Hindlimb muscle (tissue), 1 donor: ENCODE measurements around the gene ELOVL6. TPM values are rescaled to one million over a fixed set of nuclear protein-coding genes. Genes with fewer than 3 reads are reported as not detected.
"Not testable (repeated sequence)": the region's sequence is repeated elsewhere in the genome, so short reads cannot be mapped to it uniquely, and the experiment has no call there.

Experiments used
- DNase-seq: peaks from one replicate; pipeline ENCODE4 v3.0.0-alpha.2; 2013
- polyA plus RNA-seq: library from polyadenylated mRNA; unstranded; fragments of 120-200 nt; gene quantifications from one replicate; pipeline ENCODE4 v1.2.1, GENCODE V29; 2013; ENCODE audit not compliant: insufficient read length

The ELOVL6 gene
- polyA plus RNA-seq, 1 donor: 7.4 TPM

DNA sequence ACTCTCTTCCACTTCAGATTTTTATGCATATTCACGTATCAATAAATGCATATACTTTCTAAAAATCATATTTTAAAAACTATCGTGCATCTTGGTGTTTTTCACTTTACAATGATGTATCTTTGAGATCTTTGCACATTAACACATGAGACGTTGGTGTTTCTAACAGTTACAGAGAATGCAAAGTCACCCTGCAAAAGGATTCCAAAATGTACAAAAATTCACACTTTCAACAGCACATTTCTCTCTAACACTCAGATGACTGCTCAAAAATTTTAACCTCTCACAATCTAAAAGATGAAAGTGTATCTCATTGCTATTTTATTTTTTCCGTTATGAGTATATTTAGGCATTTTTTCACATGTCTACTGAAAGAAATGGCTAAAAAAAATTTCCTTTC is 38.9 kb downstream of the ELOVL6 start:
- no peak for DNase-seq

DNA sequence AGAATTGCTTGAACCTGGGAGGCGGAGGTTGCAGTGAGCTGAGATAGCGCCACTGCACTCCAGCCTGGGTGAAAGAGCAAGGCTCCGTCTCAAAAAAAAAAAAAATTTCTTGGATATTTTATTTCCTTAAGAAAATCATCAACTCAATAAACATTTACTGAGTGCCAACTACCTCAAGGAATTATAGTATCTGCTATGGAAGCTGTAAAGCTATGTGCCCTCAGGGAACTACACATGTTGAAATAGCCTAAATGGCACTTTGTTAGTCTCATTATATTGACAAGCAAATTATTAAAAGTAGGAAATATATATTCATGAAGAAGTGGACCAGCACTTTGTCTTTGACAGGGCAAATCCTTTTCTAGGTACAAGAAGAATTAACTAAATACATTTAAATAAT is 40.8 kb downstream of the ELOVL6 start:
- no peak for DNase-seq

- DNase-seq: not testable (repeated sequence)
These were observed 41.2 kb downstream of the ELOVL6 start for GRCh38 chr4:110157166-110157565.

DNA sequence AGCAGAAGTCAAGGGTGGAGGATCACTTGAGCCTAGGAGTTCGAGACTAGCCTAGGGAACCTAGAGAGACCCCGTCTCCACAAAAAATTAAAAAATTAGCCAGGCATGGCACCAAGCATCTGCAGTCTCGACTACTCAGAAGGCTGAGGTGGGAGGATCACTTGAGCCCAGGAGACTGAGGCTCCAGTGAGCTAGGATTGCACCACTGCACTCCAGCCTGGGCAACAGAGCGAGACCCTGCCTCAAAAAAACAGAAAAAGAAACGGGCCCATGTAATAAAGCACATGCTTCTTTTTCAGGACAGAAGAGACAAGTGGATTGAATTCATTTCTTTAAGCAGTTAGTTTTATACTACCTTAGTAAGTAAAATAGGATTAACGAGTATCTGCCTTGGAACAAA is 42.0 kb downstream of the ELOVL6 start:
- no peak for DNase-seq

GRCh38 chr4:110155654-110156053 is 42.8 kb downstream of the ELOVL6 start:
- DNase-seq: no peak

DNA sequence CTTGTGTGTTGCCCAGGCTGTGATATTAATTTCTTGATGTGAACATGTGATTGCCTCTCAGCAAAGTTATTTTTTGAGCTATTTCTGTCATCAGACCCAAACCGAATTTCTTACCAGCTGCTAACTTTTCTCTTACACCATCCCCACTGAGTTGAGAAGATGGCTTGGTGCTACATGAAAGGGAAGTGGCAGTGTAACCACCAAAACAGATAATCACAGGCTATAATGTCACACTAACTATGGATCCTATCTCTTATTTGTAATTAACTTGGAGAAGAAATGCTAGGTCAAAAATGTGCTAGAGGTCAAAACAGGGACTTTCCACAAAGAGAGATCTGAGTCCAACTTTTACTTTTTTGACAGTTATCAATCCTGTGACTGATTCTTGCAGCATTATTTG is 43.8 kb downstream of the ELOVL6 start:
- DNase-seq: no peak

- no peak for DNase-seq
These were observed 46.0 kb downstream of the ELOVL6 start for GRCh38 chr4:110152386-110152785.

- no peak for DNase-seq
These were observed 49.3 kb downstream of the ELOVL6 start for GRCh38 chr4:110149089-110149488.

- no peak for DNase-seq
These were observed 56.0 kb downstream of the ELOVL6 start for GRCh38 chr4:110142461-110142860.

GRCh38 chr4:110139815-110140214 is 58.6 kb downstream of the ELOVL6 start:
- no peak for DNase-seq

DNA sequence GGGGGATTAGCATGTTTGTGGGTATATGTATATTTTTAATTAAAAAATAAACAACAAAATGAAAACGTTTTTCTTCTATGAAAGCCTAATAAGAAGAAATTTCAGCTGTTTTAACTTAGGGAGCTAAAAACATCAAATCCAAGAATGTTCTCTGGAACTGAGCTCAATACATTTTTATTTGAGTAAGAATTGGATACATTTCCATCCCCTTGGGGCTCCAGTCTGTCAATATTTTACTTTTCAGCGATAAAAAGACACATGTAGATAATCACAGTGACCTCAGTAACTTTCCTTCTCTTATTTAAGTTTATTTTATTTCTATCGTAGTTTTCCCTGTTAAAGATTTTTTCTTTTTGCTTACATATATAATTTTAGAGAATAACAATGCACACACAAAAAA is 59.3 kb downstream of the ELOVL6 start:
- DNase-seq: peak; percentile 60

DNA sequence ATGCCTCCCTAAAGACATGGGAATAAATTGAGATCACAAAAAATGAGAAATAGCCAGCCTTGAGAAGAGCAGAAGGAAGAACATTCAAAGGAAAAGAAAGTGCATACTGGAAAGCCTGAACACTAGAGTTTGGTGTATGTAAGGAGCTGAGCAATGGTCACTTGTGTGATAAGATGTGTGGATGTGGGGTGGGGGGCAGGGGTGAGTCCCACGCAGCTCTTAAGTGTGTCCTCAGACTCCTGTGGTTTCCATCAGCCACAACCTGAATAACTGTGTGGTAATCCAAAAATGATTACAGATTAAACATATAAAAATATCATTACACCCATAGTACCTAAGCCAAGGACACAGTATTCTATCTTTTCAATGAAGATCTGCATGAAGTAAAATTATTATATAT is 59.9 kb downstream of the ELOVL6 start:
- no peak for DNase-seq

GRCh38 chr4:110137829-110138228 is 60.6 kb downstream of the ELOVL6 start:
- peak; percentile 15 for DNase-seq

GRCh38 chr4:110135523-110135922 is 62.9 kb downstream of the ELOVL6 start:
- DNase-seq: no peak

DNA sequence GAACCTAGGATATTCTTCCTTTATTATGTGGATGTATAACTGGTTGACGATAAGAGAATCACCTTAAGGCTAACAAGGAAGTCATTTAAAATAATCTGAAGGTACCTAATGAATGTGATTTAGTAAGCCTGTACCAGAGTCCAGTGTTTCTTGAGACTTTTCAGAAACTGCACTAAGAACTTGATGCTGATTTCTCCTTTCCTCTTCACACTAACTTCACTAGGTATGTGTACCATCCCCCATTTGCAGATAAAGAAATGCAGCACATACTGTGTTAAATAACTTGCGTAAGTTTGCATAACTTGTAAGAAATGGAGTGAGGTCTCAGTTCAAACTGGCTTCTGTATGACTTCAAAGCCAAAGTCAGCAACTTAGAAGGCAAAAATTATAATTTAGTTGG is 63.3 kb downstream of the ELOVL6 start:
- DNase-seq: no peak

- DNase-seq: no peak
These were observed 64.0 kb downstream of the ELOVL6 start for GRCh38 chr4:110134269-110134869.

- no peak for DNase-seq
These were observed 65.3 kb downstream of the ELOVL6 start for GRCh38 chr4:110132816-110133719.

- DNase-seq: no peak
These were observed 66.5 kb downstream of the ELOVL6 start for GRCh38 chr4:110131916-110132315.

DNA sequence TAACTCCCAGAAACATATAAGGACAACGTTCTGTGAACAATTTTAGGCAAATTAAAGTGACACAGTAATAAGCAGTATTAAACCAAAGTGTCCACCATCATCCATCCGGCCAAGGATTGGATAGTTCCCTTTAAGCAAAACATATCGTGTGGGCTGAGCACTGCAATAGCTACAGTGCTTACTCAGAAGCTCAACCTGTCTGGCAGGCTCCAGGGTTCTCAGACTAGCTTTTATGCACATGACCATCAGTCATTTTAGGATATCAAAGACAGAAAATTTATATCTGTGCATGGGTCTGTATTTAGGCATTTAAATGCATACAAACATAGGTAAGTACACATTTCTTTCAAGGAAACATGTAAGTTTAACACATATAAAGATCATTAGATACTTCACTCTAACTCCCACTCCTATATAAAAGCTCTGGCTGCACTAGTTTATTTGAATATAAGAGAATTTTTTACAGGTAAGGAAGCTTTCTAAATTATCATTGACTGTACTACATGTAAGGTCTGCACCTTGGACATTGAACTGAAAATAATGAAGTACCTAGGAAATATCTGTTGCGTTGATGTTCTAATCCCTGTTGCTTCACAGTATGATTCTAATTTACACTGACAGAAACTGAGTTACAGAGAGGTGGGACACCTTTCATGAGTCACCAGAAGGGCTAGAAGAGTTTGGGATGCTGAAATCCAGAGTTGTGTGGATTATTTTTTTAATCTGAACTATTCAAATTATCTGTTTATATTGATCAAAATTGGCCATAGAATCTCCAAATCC is 67.6 kb downstream of the ELOVL6 start:
- no peak for DNase-seq

GRCh38 chr4:110129544-110129943 is 68.9 kb downstream of the ELOVL6 start:
- DNase-seq: no peak

GRCh38 chr4:110128472-110128919 is 69.9 kb downstream of the ELOVL6 start:
- DNase-seq: no peak

DNA sequence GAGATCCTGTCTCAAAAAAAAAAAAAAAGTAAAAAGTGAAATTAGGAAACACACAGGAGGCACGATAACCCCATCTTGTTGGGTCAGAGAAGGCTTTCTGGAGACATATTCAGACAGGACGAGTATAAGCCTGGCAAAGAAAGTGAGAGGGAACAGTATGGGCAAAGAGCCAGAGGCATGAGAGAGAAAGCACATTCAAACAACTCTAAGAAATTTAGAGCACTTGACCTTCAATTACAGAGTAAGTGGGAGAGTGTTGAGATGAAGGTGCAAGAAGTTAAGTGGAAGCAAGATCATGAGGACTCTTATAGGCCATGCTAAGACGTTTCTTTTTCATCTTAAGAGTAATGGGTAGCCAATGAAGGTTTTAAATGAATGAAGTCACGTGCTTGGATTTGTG is 70.4 kb downstream of the ELOVL6 start:
- DNase-seq: no peak

GRCh38 chr4:110124711-110125110 is 73.7 kb downstream of the ELOVL6 start:
- DNase-seq: no peak
